CD4-positive, alpha-beta T cell treated with Interferon alpha-2 for 1 hour (primary cell): ENCODE results near the gene ZNF831.
A peak's percentile ranks its signal among the peaks of the same experiment; 100 is the strongest.

ENCODE experiments used
- DNase-seq, 2 donors: peaks; one replicate each; pipeline ENCODE4 v3.0.0-alpha.2; 2020 to 2022

Gene ZNF831

GRCh38 chr20:59253779-59254319 is 90.2 kb downstream of the ZNF831 start:
- peak; percentile 9 to 44 for DNase-seq

- DNase-seq: no peak
Observed at GRCh38 chr20:59255256-59255655, 91.6 kb downstream of the ZNF831 start.

GRCh38 chr20:59258221-59258621 is 94.6 kb downstream of the ZNF831 start:
- peak in 1 of 2 donors; percentile 16 for DNase-seq

GRCh38 chr20:59259946-59260345 is 96.3 kb downstream of the ZNF831 start:
- DNase-seq: no peak

GRCh38 chr20:59265298-59265697 is 101.7 kb downstream of the ZNF831 start:
- no peak for DNase-seq

- no peak for DNase-seq
Observed at GRCh38 chr20:59268870-59269269, 105.2 kb downstream of the ZNF831 start.

- DNase-seq: no peak
Observed at GRCh38 chr20:59269411-59270025, 105.9 kb downstream of the ZNF831 start.

- DNase-seq: no peak
Observed at GRCh38 chr20:59270380-59270779, 106.8 kb downstream of the ZNF831 start.

GRCh38 chr20:59273739-59274357 is 110.2 kb downstream of the ZNF831 start:
- DNase-seq: no peak

GRCh38 chr20:59276938-59277337 is 113.3 kb downstream of the ZNF831 start:
- DNase-seq: no peak

GRCh38 chr20:59284470-59284869 is 120.8 kb downstream of the ZNF831 start:
- no peak for DNase-seq

- no peak for DNase-seq
Observed at GRCh38 chr20:59289994-59290393, 126.4 kb downstream of the ZNF831 start.

GRCh38 chr20:59291740-59292383 is 128.2 kb downstream of the ZNF831 start:
- no peak for DNase-seq

- no peak for DNase-seq
Observed at GRCh38 chr20:59295531-59295930, 131.9 kb downstream of the ZNF831 start.

GRCh38 chr20:59297686-59298085 is 134.1 kb downstream of the ZNF831 start:
- no peak for DNase-seq

GRCh38 chr20:59299945-59300332 is 136.3 kb downstream of the ZNF831 start:
- no peak for DNase-seq

- no peak for DNase-seq
Observed at GRCh38 chr20:59300333-59301081, 136.9 kb downstream of the ZNF831 start, which contains the start of gene EDN3. EDN3 (plus strand) TSS chr20:59300611; CDS start chr20:59300813, 202 bp downstream.

- DNase-seq: no peak
Observed at GRCh38 chr20:59301343-59302007, 137.9 kb downstream of the ZNF831 start.

GRCh38 chr20:59305908-59306655 is 142.5 kb downstream of the ZNF831 start:
- no peak for DNase-seq

GRCh38 chr20:59307270-59307669 is 143.6 kb downstream of the ZNF831 start:
- no peak for DNase-seq
